GM12878 (cell line): Measurements from ENCODE around the gene KRTAP5-4. TPM values are rescaled to one million over a fixed set of nuclear protein-coding genes. Genes with fewer than 3 reads are reported as not detected.

Experiments used
- CHD1 ChIP-seq: IDR thresholded peaks from 2 replicates; pipeline ENCODE4 v1.6.1; 2012; ENCODE audit warnings: low read depth, low read length, improper control_type of control experiment
- CHD2 ChIP-seq: IDR thresholded peaks from 2 replicates; pipeline ENCODE4 v1.6.1; 2011; ENCODE audit warnings: low read depth, low read length, improper control_type of control experiment, borderline replicate concordance
- DPF2 ChIP-seq: fragments of 450-650 bp; IDR thresholded peaks from 2 replicates; pipeline ENCODE4 v1.6.1; 2017; ENCODE audit warnings: mild to moderate bottlenecking
- HDAC6 ChIP-seq: fragments of 200-600 bp; sonication (generic); IDR thresholded peaks from one replicate; pipeline ENCODE4 v1.8.0; 2017; ENCODE audit warnings: antibody characterized with exemption; ENCODE audit not compliant: unreplicated experiment
- KAT2A ChIP-seq: conservative IDR thresholded peaks from 2 replicates; pipeline ENCODE4 v1.6.1; 2011; ENCODE audit warnings: low read depth, low read length; ENCODE audit not compliant: control insufficient read depth
- KLF5 ChIP-seq: fragments of 450-650 bp; IDR thresholded peaks from 2 replicates; pipeline ENCODE4 v1.6.1; 2014; ENCODE audit warnings: mild to moderate bottlenecking; ENCODE audit not compliant: partially characterized antibody
- MEF2A ChIP-seq: IDR thresholded peaks from 2 replicates; pipeline ENCODE4 v1.6.1; 2011; ENCODE audit warnings: low read depth, mild to moderate bottlenecking, low read length, moderate library complexity; ENCODE audit not compliant: insufficient read depth
- SP1 ChIP-seq: IDR thresholded peaks from one replicate; pipeline ENCODE4 v1.6.1; 2011; ENCODE audit warnings: low read depth, low read length
- TCF3 ChIP-seq: IDR thresholded peaks from 2 replicates; pipeline ENCODE4 v1.6.1; 2012; ENCODE audit warnings: low read depth, mild to moderate bottlenecking, low read length, borderline replicate concordance; ENCODE audit not compliant: insufficient read depth
- polyA plus RNA-seq, 11 experiments: library from polyadenylated mRNA; depleted of rRNA in 4 of 11; unstranded in 6 of 11; stranded (reverse) in 5 of 11; fragments of >200 nt; fragmentation: Nextera tagmentation in 4 of 11; fragmentation: Illumina TruSeq in 1 of 11; extraction: Ambion mirVana in 4 of 11; extraction: Trizol in 1 of 11; gene quantifications; 1 replicate in 1 of 11; 2 replicates in 10 of 11; pipeline versions ENCODE4 v1.2.1 to v1.2.3, GENCODE V29; 2011 to 2016; ENCODE audit warnings: inconsistent platforms in 2 of 11, missing spikeins in 2 of 11, low read depth in 1 of 11
- total RNA-seq, 4 experiments: library from RNA; depleted of rRNA in 3 of 4; stranded (reverse); fragments of >200 nt in 3 of 4; fragmentation: Illumina TruSeq in 1 of 4; extraction: Trizol in 1 of 4; gene quantifications; 2 replicates each; pipeline versions ENCODE4 v1.2.1 to v1.2.3, GENCODE V29; 2013 to 2021
- TF ChIP-seq, protein P1 (sequence below): IDR thresholded peaks from 2 replicates; pipeline ENCODE4 v1.6.1; 2011; ENCODE audit warnings: mild to moderate bottlenecking, low read depth, low read length, moderate library complexity; ENCODE audit not compliant: insufficient replicate concordance
- TF ChIP-seq, protein P2 (sequence below): IDR thresholded peaks from 2 replicates; pipeline ENCODE4 v1.6.1; 2012; ENCODE audit warnings: improper control_type of control experiment, low read depth, low read length; ENCODE audit not compliant: insufficient replicate concordance
- TF ChIP-seq, protein P3 (sequence below): fragments of 450-650 bp; conservative IDR thresholded peaks from 2 replicates; pipeline ENCODE4 v1.6.1; 2017; ENCODE audit warnings: mild to moderate bottlenecking, moderate library complexity
- TF ChIP-seq, protein P4 (sequence below): fragments of 450-650 bp; IDR thresholded peaks from 2 replicates; pipeline ENCODE4 v1.6.1; 2017; ENCODE audit warnings: mild to moderate bottlenecking, moderate library complexity

Gene KRTAP5-4
- total and polyA plus RNA-seq, 10 of the 15 experiments (the other 5 are each of a cell fraction or from before 2014, with no cell fraction given): not detected

DNA sequence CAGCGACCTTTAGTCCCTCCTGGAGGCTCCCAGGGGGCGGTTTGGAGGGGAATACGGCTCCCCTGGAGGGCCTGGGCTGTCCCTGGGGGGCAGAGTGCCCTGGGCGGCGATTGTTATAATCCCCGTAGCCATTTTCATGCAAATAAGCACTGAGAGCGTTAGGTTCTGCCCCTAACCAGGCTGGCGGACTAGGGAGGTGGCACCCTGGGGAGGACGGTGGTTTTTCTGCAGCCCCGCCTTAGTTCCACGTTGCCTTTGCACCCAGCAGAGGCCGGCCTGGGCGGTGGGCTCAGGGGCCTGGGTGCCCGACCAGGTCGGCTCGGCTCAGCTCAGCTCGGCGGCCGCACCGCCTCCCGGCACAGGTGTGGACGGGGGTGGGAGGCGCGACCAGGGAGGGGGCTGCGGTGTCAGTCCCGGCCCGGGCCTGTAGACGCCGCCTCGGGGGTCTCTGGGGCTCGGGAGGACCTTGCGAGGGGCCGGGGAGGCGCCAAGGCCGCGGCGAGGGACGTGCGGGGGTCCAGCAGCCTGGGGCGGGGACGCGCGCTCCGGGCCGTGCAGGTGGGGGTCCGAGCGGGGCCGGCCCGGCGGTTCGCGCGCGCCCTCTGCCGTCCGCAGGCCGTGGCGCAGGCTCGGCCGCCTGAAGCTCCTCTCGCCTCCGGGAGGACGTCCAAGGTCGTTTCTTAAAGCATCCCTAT is 47.6 kb downstream of the KRTAP5-4 start (continued):
- TF ChIP-seq, protein P1, sequence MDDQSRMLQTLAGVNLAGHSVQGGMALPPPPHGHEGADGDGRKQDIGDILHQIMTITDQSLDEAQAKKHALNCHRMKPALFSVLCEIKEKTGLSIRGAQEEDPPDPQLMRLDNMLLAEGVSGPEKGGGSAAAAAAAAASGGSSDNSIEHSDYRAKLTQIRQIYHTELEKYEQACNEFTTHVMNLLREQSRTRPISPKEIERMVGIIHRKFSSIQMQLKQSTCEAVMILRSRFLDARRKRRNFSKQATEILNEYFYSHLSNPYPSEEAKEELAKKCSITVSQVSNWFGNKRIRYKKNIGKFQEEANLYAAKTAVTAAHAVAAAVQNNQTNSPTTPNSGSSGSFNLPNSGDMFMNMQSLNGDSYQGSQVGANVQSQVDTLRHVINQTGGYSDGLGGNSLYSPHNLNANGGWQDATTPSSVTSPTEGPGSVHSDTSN: no peak
- TF ChIP-seq KAT2A (no peak), CHD2 (no peak), KLF5 (no peak), DPF2 (peak; percentile 24; the same call in 1 of the 2 replicates), HDAC6 (no peak), CHD1 (no peak), TCF3 (no peak), MEF2A (no peak), SP1 (no peak)
- TF ChIP-seq, protein P2, sequence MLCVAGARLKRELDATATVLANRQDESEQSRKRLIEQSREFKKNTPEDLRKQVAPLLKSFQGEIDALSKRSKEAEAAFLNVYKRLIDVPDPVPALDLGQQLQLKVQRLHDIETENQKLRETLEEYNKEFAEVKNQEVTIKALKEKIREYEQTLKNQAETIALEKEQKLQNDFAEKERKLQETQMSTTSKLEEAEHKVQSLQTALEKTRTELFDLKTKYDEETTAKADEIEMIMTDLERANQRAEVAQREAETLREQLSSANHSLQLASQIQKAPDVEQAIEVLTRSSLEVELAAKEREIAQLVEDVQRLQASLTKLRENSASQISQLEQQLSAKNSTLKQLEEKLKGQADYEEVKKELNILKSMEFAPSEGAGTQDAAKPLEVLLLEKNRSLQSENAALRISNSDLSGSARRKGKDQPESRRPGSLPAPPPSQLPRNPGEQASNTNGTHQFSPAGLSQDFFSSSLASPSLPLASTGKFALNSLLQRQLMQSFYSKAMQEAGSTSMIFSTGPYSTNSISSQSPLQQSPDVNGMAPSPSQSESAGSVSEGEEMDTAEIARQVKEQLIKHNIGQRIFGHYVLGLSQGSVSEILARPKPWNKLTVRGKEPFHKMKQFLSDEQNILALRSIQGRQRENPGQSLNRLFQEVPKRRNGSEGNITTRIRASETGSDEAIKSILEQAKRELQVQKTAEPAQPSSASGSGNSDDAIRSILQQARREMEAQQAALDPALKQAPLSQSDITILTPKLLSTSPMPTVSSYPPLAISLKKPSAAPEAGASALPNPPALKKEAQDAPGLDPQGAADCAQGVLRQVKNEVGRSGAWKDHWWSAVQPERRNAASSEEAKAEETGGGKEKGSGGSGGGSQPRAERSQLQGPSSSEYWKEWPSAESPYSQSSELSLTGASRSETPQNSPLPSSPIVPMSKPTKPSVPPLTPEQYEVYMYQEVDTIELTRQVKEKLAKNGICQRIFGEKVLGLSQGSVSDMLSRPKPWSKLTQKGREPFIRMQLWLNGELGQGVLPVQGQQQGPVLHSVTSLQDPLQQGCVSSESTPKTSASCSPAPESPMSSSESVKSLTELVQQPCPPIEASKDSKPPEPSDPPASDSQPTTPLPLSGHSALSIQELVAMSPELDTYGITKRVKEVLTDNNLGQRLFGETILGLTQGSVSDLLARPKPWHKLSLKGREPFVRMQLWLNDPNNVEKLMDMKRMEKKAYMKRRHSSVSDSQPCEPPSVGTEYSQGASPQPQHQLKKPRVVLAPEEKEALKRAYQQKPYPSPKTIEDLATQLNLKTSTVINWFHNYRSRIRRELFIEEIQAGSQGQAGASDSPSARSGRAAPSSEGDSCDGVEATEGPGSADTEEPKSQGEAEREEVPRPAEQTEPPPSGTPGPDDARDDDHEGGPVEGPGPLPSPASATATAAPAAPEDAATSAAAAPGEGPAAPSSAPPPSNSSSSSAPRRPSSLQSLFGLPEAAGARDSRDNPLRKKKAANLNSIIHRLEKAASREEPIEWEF: no peak
- TF ChIP-seq, protein P3, sequence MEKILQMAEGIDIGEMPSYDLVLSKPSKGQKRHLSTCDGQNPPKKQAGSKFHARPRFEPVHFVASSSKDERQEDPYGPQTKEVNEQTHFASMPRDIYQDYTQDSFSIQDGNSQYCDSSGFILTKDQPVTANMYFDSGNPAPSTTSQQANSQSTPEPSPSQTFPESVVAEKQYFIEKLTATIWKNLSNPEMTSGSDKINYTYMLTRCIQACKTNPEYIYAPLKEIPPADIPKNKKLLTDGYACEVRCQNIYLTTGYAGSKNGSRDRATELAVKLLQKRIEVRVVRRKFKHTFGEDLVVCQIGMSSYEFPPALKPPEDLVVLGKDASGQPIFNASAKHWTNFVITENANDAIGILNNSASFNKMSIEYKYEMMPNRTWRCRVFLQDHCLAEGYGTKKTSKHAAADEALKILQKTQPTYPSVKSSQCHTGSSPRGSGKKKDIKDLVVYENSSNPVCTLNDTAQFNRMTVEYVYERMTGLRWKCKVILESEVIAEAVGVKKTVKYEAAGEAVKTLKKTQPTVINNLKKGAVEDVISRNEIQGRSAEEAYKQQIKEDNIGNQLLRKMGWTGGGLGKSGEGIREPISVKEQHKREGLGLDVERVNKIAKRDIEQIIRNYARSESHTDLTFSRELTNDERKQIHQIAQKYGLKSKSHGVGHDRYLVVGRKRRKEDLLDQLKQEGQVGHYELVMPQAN: no peak
- TF ChIP-seq, protein P4, sequence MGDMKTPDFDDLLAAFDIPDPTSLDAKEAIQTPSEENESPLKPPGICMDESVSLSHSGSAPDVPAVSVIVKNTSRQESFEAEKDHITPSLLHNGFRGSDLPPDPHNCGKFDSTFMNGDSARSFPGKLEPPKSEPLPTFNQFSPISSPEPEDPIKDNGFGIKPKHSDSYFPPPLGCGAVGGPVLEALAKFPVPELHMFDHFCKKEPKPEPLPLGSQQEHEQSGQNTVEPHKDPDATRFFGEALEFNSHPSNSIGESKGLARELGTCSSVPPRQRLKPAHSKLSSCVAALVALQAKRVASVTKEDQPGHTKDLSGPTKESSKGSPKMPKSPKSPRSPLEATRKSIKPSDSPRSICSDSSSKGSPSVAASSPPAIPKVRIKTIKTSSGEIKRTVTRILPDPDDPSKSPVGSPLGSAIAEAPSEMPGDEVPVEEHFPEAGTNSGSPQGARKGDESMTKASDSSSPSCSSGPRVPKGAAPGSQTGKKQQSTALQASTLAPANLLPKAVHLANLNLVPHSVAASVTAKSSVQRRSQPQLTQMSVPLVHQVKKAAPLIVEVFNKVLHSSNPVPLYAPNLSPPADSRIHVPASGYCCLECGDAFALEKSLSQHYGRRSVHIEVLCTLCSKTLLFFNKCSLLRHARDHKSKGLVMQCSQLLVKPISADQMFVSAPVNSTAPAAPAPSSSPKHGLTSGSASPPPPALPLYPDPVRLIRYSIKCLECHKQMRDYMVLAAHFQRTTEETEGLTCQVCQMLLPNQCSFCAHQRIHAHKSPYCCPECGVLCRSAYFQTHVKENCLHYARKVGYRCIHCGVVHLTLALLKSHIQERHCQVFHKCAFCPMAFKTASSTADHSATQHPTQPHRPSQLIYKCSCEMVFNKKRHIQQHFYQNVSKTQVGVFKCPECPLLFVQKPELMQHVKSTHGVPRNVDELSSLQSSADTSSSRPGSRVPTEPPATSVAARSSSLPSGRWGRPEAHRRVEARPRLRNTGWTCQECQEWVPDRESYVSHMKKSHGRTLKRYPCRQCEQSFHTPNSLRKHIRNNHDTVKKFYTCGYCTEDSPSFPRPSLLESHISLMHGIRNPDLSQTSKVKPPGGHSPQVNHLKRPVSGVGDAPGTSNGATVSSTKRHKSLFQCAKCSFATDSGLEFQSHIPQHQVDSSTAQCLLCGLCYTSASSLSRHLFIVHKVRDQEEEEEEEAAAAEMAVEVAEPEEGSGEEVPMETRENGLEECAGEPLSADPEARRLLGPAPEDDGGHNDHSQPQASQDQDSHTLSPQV: no peak
